Neural cell (in vitro differentiated cells): ENCODE results near the gene IL2RG. TPM values are rescaled to one million over a fixed set of nuclear protein-coding genes. Genes with fewer than 3 reads are reported as not detected.

Experiments used
- H2AFZ ChIP-seq: fragments of 200-600, 300-800 bp; sonication (generic), shearing (Covaris generic); 2 replicates; pipeline ENCODE4 v1.6.0; 2014; ENCODE audit warnings: low read depth, mild to moderate bottlenecking, antibody characterized with exemption, low read length, moderate library complexity
- H3F3A ChIP-seq: fragments of 200-600 bp; shearing (Covaris generic); 2 replicates; pipeline ENCODE4 v1.6.1; 2016; ENCODE audit warnings: mild to moderate bottlenecking, moderate library complexity, mixed read lengths, antibody characterized with exemption, low read length; ENCODE audit not compliant: insufficient read depth, poor library complexity, severe bottlenecking
- H3K27ac ChIP-seq: fragments of 200-600, 300-800 bp; sonication (generic), shearing (Covaris generic); 2 replicates; pipeline ENCODE4 v1.5.1; 2014; ENCODE audit warnings: mild to moderate bottlenecking, low read length, moderate library complexity
- H3K27me3 ChIP-seq: fragments of 300-800, 200-600 bp; sonication (generic), shearing (Covaris generic); 2 replicates; pipeline ENCODE4 v1.6.0; 2014; ENCODE audit warnings: mild to moderate bottlenecking, low read depth, low read length, moderate library complexity; ENCODE audit not compliant: insufficient read depth
- H3K36me3 ChIP-seq: fragments of 300-800, 200-600 bp; sonication (generic), shearing (Covaris generic); 2 replicates; pipeline ENCODE4 v1.5.1; 2014; ENCODE audit warnings: mild to moderate bottlenecking, antibody characterized with exemption, low read length, moderate library complexity; ENCODE audit not compliant: insufficient read depth
- H3K4me2 ChIP-seq: fragments of 300-800, 200-600 bp; sonication (generic), shearing (Covaris generic); 2 replicates; pipeline ENCODE4 v1.6.0; 2014; ENCODE audit warnings: mild to moderate bottlenecking, low read length
- H3K4me3 ChIP-seq: fragments of 300-800, 200-600 bp; sonication (generic), shearing (Covaris generic); 2 replicates; pipeline ENCODE4 v1.5.1; 2014; ENCODE audit warnings: mild to moderate bottlenecking, low read length, moderate library complexity
- H3K79me2 ChIP-seq: fragments of 200-600 bp; shearing (Covaris generic); replicated peaks from 2 replicates; pipeline ENCODE4 v1.6.0; 2014; ENCODE audit warnings: mild to moderate bottlenecking, low read length, moderate library complexity; ENCODE audit not compliant: insufficient read depth
- H3K9ac ChIP-seq: fragments of 300-800, 200-600 bp; sonication (generic), shearing (Covaris generic); 2 replicates; pipeline ENCODE4 v1.6.1; 2016; ENCODE audit warnings: mild to moderate bottlenecking, low read length, mixed read lengths
- H3K9me2 ChIP-seq: fragments of 200-600 bp; shearing (Covaris generic); 2 replicates; pipeline ENCODE4 v1.6.1; 2016; ENCODE audit warnings: mild to moderate bottlenecking, low read length, mixed read lengths; ENCODE audit not compliant: insufficient read depth
- H3K9me3 ChIP-seq: fragments of 200-600, 300-800 bp; sonication (generic), shearing (Covaris generic); 2 replicates; pipeline ENCODE4 v1.6.1; 2016; ENCODE audit warnings: mild to moderate bottlenecking, mixed run types, low read length, moderate library complexity, mixed read lengths
- H4K20me1 ChIP-seq: fragments of 200-600 bp; shearing (Covaris generic); 2 replicates; pipeline ENCODE4 v1.6.1; 2016; ENCODE audit warnings: mild to moderate bottlenecking, mixed run types; ENCODE audit not compliant: insufficient read depth
- EP300 ChIP-seq: fragments of 450-650 bp; conservative IDR thresholded peaks from 2 replicates; pipeline ENCODE4 v1.6.1; 2014; ENCODE audit warnings: antibody characterized with exemption, mild to moderate bottlenecking, moderate library complexity; ENCODE audit not compliant: poor library complexity, severe bottlenecking
- EZH2 ChIP-seq: fragments of 200-600, 300-800 bp; shearing (Covaris generic), sonication (generic); IDR thresholded peaks from 2 replicates; pipeline ENCODE4 v1.6.1; 2014; ENCODE audit warnings: antibody characterized with exemption, low read length, borderline replicate concordance, mild to moderate bottlenecking; ENCODE audit not compliant: insufficient read depth, poor library complexity, severe bottlenecking
- MXI1 ChIP-seq: fragments of 450-650 bp; conservative IDR thresholded peaks from 2 replicates; pipeline ENCODE4 v1.6.1; 2014; ENCODE audit warnings: antibody characterized with exemption, mild to moderate bottlenecking; ENCODE audit not compliant: poor library complexity, severe bottlenecking
- POLR2AphosphoS5 ChIP-seq: IDR thresholded peaks from 2 replicates; pipeline ENCODE4 v1.6.1; 2012
- RAD21 ChIP-seq: fragments of 450-650 bp; conservative IDR thresholded peaks from 2 replicates; pipeline ENCODE4 v1.6.1; 2014; ENCODE audit warnings: antibody characterized with exemption, mild to moderate bottlenecking, moderate library complexity
- SMC3 ChIP-seq: fragments of 450-650 bp; conservative IDR thresholded peaks from 2 replicates; pipeline ENCODE4 v1.6.1; 2014; ENCODE audit warnings: antibody characterized with exemption, mild to moderate bottlenecking, moderate library complexity; ENCODE audit not compliant: poor library complexity
- TAF1 ChIP-seq: IDR thresholded peaks from 2 replicates; pipeline ENCODE4 v1.6.1; 2012; ENCODE audit warnings: low read depth
- polyA plus RNA-seq: library from polyadenylated mRNA; depleted of rRNA; stranded (reverse); fragments of >200 nt; gene quantifications from 2 replicates; pipeline ENCODE4 v1.2.3, GENCODE V29; 2014
- TF ChIP-seq, protein P1 (sequence below): fragments of 450-650 bp; IDR thresholded peaks from 2 replicates; pipeline ENCODE4 v1.5.1; 2014; ENCODE audit warnings: antibody characterized with exemption, mild to moderate bottlenecking, moderate library complexity; ENCODE audit not compliant: poor library complexity, severe bottlenecking
- TF ChIP-seq, protein P2 (sequence below): IDR thresholded peaks from 2 replicates; pipeline ENCODE4 v1.6.1; 2012; ENCODE audit warnings: borderline replicate concordance

The IL2RG gene
- polyA plus RNA-seq, 1 donor from 2014 or later = not detected

DNA sequence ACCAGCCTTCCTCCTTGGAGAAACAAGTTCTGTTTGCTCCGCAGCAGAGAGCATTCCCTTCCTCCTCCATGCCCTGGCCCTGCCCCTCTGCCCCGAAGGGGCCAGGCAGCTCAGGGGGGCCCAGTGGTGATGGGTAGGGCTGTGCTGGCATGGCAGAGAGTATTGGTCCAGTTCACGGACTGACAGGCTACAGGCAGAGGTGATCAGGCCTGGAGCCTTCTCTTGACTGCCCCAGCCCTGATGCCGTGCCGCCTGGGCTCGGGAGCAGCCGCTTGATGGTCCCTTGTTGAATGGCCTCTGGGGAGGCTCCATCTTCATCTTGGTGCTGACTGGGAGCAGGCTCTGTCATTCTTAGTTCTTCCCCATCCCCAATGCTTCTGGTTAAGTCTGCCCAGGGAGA is 42.8 kb upstream of the IL2RG start:
- Histone ChIP-seq H3F3A (no peaks in the 10 kb centered on the region), H3K9me3 (no peaks in the 10 kb centered on the region), H3K9me2 (no peaks in the 10 kb centered on the region), H3K4me2 (no peak overlapping the region), H2AFZ (no peak overlapping the region), H3K9ac (no peak overlapping the region), H3K79me2 (no peaks in the 10 kb centered on the region), H3K36me3 (no peaks in the 10 kb centered on the region), H3K27me3 (no peaks in the 10 kb centered on the region), H3K27ac (no peak overlapping the region), H3K4me3 (no peak overlapping the region), H4K20me1 (no peaks in the 10 kb centered on the region)
- TF ChIP-seq MXI1 = no peak
- no peak for TF ChIP-seq RAD21
- TF ChIP-seq TAF1 = no peak
- TF ChIP-seq, protein P1, sequence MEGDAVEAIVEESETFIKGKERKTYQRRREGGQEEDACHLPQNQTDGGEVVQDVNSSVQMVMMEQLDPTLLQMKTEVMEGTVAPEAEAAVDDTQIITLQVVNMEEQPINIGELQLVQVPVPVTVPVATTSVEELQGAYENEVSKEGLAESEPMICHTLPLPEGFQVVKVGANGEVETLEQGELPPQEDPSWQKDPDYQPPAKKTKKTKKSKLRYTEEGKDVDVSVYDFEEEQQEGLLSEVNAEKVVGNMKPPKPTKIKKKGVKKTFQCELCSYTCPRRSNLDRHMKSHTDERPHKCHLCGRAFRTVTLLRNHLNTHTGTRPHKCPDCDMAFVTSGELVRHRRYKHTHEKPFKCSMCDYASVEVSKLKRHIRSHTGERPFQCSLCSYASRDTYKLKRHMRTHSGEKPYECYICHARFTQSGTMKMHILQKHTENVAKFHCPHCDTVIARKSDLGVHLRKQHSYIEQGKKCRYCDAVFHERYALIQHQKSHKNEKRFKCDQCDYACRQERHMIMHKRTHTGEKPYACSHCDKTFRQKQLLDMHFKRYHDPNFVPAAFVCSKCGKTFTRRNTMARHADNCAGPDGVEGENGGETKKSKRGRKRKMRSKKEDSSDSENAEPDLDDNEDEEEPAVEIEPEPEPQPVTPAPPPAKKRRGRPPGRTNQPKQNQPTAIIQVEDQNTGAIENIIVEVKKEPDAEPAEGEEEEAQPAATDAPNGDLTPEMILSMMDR = no peak
- TF ChIP-seq EP300 = no peak
- TF ChIP-seq POLR2AphosphoS5 = no peak
- TF ChIP-seq, protein P2, sequence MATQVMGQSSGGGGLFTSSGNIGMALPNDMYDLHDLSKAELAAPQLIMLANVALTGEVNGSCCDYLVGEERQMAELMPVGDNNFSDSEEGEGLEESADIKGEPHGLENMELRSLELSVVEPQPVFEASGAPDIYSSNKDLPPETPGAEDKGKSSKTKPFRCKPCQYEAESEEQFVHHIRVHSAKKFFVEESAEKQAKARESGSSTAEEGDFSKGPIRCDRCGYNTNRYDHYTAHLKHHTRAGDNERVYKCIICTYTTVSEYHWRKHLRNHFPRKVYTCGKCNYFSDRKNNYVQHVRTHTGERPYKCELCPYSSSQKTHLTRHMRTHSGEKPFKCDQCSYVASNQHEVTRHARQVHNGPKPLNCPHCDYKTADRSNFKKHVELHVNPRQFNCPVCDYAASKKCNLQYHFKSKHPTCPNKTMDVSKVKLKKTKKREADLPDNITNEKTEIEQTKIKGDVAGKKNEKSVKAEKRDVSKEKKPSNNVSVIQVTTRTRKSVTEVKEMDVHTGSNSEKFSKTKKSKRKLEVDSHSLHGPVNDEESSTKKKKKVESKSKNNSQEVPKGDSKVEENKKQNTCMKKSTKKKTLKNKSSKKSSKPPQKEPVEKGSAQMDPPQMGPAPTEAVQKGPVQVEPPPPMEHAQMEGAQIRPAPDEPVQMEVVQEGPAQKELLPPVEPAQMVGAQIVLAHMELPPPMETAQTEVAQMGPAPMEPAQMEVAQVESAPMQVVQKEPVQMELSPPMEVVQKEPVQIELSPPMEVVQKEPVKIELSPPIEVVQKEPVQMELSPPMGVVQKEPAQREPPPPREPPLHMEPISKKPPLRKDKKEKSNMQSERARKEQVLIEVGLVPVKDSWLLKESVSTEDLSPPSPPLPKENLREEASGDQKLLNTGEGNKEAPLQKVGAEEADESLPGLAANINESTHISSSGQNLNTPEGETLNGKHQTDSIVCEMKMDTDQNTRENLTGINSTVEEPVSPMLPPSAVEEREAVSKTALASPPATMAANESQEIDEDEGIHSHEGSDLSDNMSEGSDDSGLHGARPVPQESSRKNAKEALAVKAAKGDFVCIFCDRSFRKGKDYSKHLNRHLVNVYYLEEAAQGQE = no peak
- TF ChIP-seq EZH2 = no peak
- TF ChIP-seq SMC3 = no peak

DNA sequence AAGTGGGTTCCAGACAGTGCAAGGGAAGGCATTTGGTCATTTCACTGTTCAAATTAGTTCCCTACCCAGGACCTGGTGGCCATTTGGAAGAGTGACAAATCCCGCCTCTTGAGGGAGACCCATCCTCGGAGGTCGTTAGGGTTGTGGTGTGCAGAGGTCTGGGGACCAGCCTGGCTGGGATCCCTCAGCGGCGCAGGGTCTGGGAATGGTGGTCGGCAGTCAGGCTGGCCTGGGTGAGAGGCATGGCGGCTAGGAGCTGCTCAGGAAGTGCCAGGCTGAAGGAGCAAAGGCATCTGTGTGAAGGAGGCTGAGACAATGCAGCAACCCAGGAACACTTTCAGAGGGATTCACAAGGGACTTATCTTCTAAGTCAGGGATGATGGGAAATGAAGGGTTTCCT is 40.0 kb upstream of the IL2RG start:
- Histone ChIP-seq H3K36me3 (no peaks in the 10 kb centered on the region), H3K27ac (no peak overlapping the region), H3F3A (no peaks in the 10 kb centered on the region)

More for the DNA sequence above, 40.0 kb upstream of the IL2RG start:
- Histone ChIP-seq H4K20me1 (no peaks in the 10 kb centered on the region), H3K4me3 (no peak overlapping the region), H3K79me2 (peaks cover 14% of the 10 kb centered on the region), H3K9me3 (no peaks in the 10 kb centered on the region), H3K9me2 (no peaks in the 10 kb centered on the region), H3K9ac (no peak overlapping the region), H2AFZ (no peak overlapping the region), H3K4me2 (no peak overlapping the region), H3K27me3 (no peaks in the 10 kb centered on the region)
- no peak for TF ChIP-seq EP300
- TF ChIP-seq, protein P2 = no peak
- TF ChIP-seq MXI1 = no peak
- TF ChIP-seq TAF1 = no peak
- no peak for TF ChIP-seq EZH2
- TF ChIP-seq SMC3 = no peak
- no peak for TF ChIP-seq POLR2AphosphoS5
- TF ChIP-seq RAD21 = no peak
- TF ChIP-seq, protein P1 = no peak
